Hippocampal formation (tissue), 2 donors: Measurements from ENCODE around the gene ZNF683.
A peak's percentile ranks its signal among the peaks of the same experiment; 100 is the strongest.
"Not testable (repeated sequence)": the region's sequence is repeated elsewhere in the genome, so short reads cannot be mapped to it uniquely, and the experiment has no call there.

Experiments
- DNase-seq, 2 donors: peaks; one replicate each; lab custom pipeline; 2025; lab: John Stamatoyannopoulos, UW

The ZNF683 gene

DNA sequence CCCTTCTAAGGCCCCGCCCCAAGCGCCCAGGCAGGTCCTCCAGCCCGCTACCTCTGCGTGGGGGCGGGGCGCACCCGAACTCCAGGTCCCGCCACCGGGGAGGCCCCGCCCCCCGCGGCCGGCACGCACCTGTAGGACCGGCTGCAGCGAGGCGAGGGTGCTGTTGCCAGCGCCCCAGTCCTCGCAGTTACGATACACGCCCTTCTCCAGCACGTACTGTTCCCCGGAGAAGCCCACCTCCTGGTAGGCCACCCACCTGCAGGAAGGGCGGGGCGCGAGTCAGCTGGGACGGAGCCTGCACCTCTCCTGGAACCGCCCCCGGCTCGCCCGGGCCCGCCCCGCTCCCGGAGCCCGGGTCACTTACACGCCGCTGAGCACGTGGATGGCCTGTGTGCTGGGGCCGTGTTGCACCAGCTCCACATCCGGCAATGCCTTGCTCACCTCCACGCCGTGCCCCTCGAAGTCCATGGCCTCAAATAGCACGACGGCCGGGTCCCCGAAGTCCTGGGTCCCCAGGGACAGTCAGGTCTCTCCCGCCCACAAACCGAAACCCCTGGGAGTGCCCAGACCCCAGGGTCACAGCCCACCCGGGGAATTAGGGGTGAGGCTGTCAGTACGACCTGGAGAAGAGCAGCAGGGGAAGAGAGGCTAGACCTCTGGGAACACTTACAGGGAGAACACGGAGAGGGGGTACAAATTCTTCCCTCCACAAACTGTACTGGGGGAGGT lies 35.9 kb downstream of the ZNF683 start:
- no peak for DNase-seq

DNA sequence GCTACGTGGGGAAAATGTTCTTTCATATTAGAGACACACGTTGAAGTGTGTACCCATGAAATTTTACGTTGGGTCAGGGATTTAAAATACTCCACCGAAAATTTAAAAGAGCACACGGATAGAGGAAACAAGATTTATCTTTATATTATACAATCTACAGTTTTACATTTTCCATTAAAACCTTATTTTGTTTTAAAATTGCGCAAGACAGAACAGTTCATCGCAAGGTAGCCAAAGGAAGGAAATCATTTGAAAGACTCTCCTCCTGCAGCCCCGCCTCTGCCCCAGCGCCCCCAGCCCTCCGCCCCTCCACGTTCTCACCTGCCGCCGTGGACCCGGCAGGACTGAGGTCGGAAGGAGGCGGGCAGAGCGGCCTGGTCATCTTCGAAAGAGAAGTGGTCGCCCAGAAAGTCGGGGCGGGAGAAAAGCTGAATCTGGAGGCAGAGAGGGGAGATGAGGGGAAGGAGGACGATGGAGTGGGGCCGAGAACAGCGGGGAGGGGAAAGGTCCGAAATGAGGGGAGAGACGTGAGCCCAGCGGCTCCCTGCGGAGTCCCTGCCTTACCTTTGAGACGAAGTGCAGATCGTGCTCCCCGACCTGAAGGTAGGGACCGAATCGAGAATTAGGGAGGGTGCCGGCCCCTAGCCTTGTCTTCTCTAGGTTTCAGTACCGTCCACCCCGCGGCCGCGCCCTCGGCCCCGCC lies 36.6 kb downstream of the ZNF683 start:
- no peak for DNase-seq

DNA sequence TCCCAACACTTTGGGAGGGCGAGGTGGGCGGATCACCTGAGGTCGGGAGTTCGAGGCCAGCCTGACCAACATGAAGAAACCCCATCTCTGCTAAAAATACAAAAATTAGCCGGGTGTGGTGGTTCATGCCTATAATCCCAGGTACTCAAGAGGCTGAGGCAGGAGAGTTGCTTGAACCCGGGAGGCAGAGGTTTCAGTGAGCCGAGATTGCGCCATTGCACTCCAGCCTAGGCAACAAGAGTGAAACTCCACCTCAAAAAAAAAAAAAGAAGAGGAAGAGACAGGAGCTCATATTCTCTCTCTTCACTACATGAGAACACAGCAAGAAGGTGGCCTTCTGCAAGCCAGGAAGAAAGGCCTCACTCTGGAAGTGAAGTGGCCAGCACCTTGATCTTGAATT lies 39.2 kb downstream of the ZNF683 start:
- DNase-seq, result not testable (repeated sequence)

DNA sequence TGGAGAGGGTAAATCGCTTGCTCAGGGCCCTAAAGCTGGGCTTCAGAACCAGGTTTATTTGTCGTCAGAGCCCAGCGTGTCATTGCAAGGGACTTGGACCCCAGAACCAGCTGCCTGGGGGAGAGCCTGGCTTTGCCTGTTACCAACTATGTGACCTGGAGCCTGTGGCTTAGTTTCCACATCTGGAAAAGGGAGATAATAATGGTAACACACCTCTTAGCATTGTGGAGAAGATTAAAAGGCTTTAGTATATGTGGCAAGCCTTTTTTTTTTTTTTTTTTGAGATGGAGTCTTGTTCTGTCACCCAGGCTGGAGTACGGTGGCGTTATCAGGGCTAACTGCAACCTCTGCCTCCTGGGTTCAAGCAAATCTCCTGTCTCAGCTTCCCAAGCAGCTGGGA lies 42.3 kb downstream of the ZNF683 start:
- DNase-seq, result no peak

DNA sequence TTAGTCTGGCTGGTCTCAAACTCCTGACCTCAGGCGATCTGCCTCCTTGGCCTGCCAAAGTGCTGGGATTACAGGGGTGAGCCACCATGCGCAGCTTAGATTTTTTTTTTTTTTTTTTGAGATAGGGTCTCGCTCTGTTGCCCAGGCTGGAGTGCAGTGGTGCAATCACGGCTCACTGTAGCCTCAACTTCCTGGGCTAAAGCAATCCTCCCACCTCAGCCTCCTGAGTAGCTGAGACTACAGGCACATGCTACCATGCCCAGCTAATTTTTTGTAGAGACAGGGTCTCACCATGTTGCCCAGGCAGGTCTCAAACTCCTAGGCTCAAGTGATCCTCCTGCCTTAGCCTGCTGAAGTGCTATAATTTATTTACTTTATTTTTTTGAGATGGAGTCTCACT lies 43.2 kb downstream of the ZNF683 start:
- DNase-seq, result not testable (repeated sequence)

DNA sequence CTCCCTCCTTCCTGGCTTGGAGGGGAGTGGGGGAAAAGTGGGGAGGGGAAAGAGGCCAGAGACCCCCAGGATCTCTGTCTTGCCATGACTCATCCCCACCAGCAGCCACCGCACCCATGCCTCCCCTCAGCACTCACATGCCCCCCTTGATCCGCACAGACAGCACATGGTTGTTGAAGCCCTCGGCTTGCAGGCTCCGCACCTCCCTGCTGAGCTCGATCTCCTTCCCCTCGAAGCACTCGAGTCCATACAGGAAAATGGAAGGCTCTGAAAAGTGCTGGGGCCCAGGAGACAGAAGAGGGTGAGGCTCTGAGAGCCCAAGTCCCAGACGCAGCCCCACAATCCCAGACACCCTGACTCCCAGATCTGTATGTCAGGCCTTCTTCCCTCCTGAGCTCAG lies 44.0 kb downstream of the ZNF683 start:
- no peak for DNase-seq

DNA sequence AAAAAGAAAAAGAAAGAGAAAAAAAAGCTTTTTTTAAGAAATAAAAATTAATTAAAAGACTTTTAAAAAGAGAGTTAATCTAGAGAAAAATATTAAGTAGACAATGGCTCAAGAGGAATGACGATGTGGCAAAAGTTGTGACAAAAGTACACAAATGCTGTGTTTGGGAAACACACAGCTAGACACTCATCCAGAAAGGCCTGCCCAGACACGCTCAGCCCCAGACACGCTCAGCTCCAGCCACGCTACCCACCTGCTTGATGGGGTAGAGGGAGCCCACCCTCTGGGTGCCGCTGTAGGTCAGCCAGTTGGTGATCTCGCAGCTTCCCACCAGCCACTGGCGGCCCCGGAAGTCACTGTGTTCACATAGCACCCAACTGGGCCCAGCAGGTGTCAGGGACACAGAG lies 44.6 kb downstream of the ZNF683 start:
- DNase-seq, result no peak

DNA sequence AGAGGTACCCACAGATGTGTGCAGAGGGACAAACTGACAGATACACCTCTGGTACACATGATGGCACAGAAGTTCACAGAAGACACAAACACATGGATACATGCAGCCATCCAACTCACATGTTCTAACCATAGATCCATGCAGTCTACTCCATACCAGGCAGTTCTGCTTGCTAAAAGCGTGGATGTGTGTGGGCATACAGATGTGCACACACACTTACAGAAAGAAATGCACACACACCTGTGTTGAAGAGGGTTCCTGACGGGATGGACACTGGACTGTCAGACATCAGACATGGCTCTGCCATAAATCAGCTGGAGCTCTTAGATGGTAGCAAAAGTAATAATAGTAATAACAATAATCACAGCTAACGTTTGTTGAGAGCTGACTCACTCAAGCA lies 48.0 kb downstream of the ZNF683 start:
- DNase-seq, result no peak

DNA sequence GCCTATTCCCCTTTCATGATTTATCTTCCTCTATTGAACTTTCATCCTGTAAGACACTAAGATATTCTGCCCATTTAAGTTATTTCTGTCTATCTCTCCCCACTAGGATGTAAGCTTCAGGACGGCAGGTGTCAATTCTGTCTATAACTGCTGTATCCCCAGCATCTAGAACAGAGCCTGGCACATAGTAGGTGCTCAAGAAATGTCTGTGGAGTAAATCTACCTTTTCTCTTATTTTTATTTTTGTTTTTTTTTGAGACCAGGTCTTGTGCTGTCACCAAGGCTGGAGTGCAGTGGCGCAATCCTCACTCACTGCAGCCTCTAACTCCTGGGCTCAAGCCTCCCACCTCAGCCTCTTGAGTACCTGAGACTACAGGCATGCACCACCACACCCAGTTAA lies 49.2 kb downstream of the ZNF683 start:
- DNase-seq, result no peak

DNA sequence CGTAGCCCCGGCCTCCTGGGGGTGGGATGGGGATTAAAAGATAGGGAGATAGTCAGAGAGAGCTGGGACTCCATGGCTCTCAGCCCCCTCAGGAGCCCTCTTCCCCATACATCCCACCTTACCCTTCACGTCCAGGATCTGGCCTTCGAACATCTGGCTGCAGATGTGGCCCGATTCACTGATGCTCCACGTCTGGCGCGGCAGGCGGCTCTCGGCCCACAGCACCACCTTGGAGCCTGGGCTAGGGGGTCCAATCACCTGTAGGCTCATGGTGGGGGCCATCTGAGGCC lies 50.6 kb downstream of the ZNF683 start:
- no peak for DNase-seq

DNA sequence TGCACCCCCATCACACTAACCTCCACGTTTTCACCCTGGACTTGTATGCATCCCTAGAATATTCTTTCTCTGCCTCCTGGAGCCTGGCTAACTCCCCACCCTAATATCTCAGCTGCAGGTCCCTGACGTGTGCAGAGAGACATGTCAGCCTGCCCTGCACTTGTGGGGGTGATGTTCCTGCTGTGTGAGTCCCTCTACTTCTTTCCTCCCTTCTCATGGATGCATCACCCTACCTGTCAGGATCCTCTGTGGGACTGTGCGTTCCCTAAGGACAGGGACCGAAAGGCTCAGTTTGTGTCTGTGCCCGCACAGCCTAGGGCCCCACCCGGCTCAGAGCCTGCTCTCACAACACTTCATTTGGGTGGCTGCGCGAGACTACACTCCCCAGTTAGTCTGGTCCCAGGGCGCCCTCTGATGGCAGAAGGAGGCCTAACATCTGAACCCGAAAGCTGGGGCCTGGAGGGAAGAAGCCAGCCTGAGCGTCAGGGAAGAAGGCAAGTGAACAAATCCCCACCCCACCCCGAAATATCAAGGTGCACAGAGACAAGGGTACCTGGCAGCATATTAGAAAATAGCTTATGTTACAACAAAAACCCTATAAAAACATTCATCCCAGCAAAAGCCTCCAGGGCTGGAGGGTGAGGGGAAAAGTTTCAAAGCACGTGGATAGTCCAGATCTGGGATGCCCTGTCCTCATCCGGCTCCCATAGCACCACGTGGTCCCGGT lies 51.1 kb downstream of the ZNF683 start:
- peak; percentile 75 to 84 for DNase-seq

DNA sequence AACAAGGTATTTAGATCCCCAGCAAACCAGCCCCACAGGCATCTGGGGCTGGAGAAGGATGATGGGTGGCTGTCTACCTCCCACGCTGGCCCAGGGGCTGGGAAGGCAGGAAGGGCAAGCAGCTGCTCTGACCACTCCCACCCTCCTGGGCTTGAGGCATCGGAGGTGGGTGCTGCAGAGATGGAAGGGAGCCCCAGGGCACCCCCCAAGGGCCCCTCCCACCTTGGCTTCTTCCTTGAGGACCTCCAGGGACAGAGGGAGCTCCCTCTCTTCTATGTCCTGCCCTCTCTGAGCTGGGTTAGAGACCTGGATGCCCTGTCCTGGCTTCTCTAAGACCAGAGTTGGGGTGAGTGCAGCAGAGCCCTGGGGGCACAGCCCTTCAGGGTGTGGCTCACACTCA lies 51.7 kb downstream of the ZNF683 start:
- no peak for DNase-seq

DNA sequence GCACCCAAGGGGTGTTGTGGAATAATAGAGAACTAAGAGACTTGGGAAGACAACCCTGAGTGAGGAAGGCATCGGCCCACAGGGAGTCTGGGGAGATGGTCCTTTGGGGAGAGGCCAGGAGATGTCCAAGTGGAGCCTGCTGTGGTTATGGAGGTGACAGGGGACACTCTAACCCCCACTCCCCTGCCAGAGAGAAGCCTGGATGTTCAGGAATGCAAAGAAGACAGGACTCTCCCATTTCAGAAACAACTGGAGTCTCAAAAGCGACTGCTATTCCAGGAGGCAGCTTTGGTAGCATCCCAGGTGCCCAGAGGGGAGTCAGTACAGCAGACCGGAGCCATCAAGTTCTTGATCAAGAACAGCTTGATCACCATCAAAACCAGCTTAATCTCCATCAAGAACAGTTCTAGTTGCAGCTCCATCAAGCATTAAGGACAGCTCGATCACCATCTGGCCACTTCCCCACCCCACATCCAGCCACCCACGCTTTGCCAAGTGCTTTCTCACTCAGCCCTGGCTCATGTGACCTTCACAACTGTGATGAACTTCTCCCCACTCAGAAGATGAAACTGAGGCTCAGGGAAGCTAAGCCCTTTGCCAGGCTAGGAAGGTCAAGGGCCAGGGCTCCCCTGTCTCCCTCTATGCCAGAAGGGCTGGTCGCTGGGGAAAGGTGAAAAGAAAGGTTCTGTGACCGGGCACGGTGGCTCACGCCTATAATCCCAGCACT lies 54.0 kb downstream of the ZNF683 start:
- no peak for DNase-seq

DNA sequence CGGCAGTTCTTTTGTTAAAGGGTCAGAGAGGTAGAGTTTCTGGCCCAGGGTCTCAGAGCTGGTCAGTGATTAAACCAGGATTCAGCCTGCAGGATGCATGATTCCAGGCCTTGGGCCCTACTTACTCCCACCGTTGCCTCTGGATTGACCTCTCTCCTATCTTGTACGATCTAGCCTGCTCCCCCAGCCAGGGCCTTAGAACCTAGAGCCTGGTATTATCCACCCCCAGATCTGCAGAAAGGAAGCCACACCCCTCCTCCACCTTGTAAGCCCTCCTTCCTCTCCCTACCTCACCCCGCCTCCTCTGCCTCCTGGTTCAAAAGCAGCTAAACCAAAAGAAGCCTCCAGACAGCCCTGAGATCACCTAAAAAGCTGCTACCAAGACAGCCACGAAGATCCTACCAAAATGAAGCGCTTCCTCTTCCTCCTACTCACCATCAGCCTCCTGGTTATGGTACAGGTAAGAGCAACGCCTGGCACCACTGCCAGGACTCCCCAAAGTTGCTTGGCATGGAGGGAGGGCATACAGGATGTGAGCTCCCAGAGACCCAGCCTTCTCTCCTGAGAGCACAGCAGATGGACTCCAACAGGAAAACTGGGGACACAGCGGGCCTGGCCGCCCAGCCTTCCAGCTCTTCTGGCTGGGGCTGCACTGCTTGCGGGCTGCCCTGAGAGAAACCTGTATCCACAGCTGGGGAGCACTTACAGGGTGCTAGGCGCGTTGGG lies 54.8 kb downstream of the ZNF683 start, which contains the start of gene CD52:
CD52 (plus strand) TSS at position 347 of the 726 bp plus-strand sequence; CDS start at position 407, 60 bp downstream.
- no peak for DNase-seq

DNA sequence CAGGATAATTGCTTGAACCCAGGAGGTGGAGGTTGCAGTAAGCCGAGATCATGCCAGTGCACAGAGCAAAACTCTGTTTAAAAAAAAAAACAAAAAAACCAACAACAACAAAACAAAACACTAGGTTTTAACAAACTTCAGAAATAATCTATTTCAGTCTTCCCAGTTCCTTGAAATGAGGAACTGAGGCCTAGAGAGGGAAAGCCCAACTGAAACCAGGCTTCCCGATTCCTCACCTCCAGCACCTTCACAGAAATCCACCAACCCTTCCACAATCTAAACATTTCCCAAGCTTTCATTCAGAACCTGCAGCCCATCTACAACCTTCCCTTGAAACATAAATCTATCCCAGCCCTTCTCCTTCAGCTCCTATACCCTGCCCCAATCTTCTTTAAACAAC lies 55.4 kb downstream of the ZNF683 start:
- DNase-seq, result no peak

DNA sequence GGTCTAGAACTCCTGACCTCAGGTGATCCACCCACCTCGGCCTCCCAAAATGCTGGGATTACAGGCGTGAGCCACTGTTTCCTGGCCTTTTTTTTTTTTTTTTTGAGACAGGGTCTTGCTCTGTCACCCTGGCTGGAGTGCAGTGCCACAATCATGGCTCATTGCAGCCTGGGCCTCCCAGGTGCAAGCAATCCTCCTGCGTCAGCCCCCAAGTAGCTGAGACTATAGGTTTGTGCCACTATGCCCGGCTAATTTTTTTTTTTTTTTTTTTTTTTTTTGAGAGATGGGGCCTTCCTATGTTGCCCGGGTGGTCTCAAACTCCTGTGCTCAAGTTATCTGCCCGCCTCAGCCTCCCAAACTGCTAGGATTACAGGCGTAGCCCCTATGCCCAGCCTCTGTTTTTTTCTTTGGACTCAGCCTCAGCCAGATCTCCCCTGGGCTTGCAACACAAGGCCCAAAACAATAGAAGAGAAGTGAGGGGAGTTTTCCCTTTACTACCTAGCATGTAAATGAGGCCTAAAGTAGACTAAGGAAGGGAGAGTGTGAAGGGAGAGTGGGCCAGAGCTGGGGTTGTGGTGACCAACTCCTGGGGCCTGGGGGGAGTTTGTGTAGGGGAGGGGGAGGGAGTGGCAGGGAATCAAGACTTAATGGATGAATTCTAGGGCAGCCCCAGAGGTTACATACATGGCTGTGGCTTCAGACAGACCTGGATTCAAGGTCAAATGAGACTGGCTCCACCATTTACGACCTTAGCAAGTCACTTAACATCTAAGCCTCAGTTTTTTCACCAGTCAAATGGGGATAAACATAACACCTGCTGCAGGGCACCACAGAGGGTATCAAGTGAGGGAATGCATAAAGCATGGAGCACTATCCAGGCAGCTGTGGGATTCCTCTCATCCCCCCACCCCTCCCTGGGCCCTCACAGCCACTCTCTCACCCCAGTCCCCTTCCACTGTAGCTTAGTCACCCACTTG lies 56.4 kb downstream of the ZNF683 start:
- DNase-seq, result no peak

DNA sequence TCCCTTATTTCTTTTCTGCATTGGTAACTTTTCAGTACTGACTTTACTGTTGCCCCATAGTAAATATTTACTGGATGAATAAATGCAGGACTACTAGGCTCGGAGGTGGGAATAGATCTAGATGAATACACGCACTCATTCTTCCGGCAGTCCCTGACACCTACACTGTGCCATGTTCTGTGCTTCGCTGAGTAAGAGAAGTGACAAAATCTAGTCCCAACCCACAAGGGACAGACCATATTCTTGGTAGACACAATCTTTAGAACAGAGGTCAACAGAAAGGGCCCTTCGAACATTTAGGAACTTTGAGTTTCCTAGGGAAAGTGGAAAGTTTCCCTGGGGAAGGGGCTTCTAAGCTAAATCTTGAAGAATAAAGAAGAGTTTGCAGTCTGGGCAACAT lies 58.0 kb downstream of the ZNF683 start:
- no peak for DNase-seq
